Measurements from ENCODE around the gene REPS2. TPM values are rescaled to one million over a fixed set of nuclear protein-coding genes. Genes with fewer than 3 reads are reported as not detected.

Gene REPS2
- total RNA-seq, 4 donors from 2014 or later, result 18.2 to 68.4 (median 20.2) TPM

DNA sequence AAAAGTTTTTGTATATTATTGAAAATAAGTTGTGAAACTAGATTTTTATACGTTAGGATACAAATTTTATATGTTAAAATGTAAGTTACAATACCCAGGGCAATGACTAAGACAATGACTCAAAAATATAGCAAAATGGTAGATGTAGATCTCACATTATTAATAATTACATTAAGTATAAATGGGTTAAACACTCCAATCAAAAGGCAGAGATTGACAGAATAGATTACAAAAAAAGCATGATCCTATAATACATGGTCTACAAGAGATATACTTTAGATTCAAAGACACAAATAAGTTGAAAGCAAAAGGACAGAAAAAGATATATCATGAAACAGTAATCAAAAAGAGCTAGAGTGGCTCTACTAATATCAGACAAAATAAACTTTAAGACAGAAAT is 217.6 kb downstream of the REPS2 start:
- Histone ChIP-seq H3K4me3 (no peak overlapping the region), H3K4me1 (no peaks in the 10 kb centered on the region), H3K9me3 (no peaks in the 10 kb centered on the region), H3K36me3 (no peaks in the 10 kb centered on the region), H3K27ac (no peak overlapping the region), H3K27me3 (no peaks in the 10 kb centered on the region)
- DNase-seq, result no peak
- intact Hi-C loops (cut with DNase I; ENCODE audit: low total_unique reads), result no loop called here
- TF ChIP-seq, protein P1, sequence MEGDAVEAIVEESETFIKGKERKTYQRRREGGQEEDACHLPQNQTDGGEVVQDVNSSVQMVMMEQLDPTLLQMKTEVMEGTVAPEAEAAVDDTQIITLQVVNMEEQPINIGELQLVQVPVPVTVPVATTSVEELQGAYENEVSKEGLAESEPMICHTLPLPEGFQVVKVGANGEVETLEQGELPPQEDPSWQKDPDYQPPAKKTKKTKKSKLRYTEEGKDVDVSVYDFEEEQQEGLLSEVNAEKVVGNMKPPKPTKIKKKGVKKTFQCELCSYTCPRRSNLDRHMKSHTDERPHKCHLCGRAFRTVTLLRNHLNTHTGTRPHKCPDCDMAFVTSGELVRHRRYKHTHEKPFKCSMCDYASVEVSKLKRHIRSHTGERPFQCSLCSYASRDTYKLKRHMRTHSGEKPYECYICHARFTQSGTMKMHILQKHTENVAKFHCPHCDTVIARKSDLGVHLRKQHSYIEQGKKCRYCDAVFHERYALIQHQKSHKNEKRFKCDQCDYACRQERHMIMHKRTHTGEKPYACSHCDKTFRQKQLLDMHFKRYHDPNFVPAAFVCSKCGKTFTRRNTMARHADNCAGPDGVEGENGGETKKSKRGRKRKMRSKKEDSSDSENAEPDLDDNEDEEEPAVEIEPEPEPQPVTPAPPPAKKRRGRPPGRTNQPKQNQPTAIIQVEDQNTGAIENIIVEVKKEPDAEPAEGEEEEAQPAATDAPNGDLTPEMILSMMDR (IDR thresholded peaks at IDR 0.05), result no peak
- no peak for TF ChIP-seq POLR2A (IDR thresholded peaks at IDR 0.05)

DNA sequence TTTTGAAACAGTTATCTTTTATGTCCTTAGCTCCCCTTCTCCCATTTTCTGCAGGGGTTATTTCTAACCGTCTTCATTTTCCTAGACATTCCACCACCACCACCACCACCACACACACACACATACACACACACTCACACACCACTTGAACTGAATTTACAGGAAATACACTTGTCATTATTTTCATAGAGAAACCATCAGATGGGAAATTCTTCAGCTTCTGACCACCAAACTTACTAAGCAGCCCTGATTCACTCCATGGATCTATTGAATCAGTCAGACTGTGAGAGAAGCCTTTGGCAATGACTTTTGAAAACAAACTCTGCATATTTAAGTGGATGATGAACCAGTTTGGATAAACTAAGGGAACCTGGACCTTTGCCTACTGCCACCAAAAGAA is 218.5 kb downstream of the REPS2 start:
- no peaks in the 10 kb centered on the region for H3K36me3 ChIP-seq
- intact Hi-C loops (cut with DNase I; ENCODE audit: low total_unique reads), result no loop called here
- H3K4me3 ChIP-seq, result no peak overlapping the region
- TF ChIP-seq, protein P1 (IDR thresholded peaks at IDR 0.05), result no peak
- TF ChIP-seq POLR2A (IDR thresholded peaks at IDR 0.05), result no peak
- no peaks in the 10 kb centered on the region for H3K4me1 ChIP-seq
- H3K27me3 ChIP-seq, result no peaks in the 10 kb centered on the region
- no peaks in the 10 kb centered on the region for H3K9me3 ChIP-seq
- peak overlapping the region in 1 of 2 donors; percentile 43 for H3K27ac ChIP-seq
- no peak for DNase-seq

DNA sequence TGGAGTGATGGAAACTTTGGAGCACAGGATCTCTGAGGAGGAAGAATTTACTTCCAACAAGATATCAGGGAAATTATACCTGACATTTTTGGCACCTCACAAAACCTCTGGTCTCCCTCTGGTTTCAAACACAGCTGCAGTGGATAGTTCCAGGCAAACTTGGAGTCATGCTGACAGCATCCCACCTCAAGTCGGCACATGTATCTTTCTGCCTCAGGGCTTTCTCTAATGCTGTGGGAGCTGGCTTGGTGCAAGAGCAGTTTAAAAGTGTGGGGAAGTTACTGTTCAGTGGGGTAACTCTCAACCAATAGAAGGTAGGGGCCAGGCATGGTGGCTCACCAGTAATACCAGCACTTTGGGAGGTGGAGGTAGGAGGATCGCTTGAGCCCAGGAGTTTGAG is 221.5 kb downstream of the REPS2 start:
- no peaks in the 10 kb centered on the region for H3K4me1 ChIP-seq

DNA sequence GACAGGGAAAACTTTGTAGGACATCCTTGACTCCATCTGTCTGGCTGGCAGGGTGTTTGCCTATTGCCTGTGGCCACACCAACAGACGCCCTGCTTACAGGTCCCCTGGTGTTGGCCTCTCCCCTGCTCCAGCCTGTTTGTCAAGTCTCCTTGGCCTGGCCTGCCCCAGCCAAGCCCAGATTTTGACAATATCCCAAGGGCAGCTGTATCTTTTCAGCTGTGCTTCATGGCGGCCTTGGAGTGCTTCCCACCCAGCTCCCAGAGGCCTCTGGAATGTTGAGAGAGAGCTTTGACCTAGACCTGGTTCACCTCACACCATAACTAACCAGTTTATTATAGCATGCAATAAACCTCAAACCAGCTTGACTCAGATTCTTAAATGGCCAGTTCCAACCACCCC is 224.5 kb downstream of the REPS2 start:
- TF ChIP-seq, protein P1 (IDR thresholded peaks at IDR 0.05), result no peak
- TF ChIP-seq POLR2A (IDR thresholded peaks at IDR 0.05), result no peak
- Histone ChIP-seq H3K4me3 (no peak overlapping the region), H3K36me3 (no peaks in the 10 kb centered on the region), H3K9me3 (no peaks in the 10 kb centered on the region), H3K27me3 (no peaks in the 10 kb centered on the region), H3K4me1 (no peaks in the 10 kb centered on the region), H3K27ac (peak overlapping the region in 1 of 2 donors; percentile 31)
- DNase-seq, result peak in 1 of 2 donors; percentile 39
- intact Hi-C loops (cut with DNase I; ENCODE audit: low total_unique reads), result no loop called here

More for the DNA sequence above, 221.5 kb downstream of the REPS2 start:
- intact Hi-C loops (cut with DNase I; ENCODE audit: low total_unique reads), result no loop called here
- no peak for TF ChIP-seq POLR2A (IDR thresholded peaks at IDR 0.05)
- TF ChIP-seq, protein P1 (IDR thresholded peaks at IDR 0.05), result no peak
- H3K27me3 ChIP-seq, result no peaks in the 10 kb centered on the region
- H3K9me3 ChIP-seq, result no peaks in the 10 kb centered on the region
- DNase-seq, result no peak
- no peak overlapping the region for H3K4me3 ChIP-seq
- no peaks in the 10 kb centered on the region for H3K36me3 ChIP-seq
- H3K27ac ChIP-seq, result peak overlapping the region in 1 of 2 donors; percentile 58

DNA sequence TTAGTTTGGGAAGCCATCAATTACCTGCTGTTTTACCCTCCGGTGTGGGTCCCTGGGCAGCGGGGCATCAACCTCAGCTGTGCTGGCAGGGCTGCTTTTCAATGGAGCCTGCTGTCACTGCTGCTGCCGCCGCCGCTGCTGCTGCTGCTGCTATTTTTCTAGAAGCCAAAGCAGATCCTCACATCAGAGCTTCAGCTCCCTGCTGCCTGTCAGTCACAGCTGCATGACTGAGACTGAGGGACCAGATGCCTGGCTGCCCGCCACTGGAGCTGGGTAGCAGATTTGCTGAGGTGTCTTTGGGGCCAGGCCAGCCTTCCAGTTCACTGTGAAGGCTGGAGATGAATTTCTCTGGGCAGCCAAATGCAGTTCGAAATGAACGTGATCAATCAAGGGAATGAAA is 228.2 kb downstream of the REPS2 start:
- no peak for DNase-seq
- Histone ChIP-seq H3K27me3 (no peaks in the 10 kb centered on the region), H3K4me3 (no peak overlapping the region), H3K27ac (no peak overlapping the region), H3K4me1 (no peaks in the 10 kb centered on the region), H3K9me3 (no peaks in the 10 kb centered on the region), H3K36me3 (no peaks in the 10 kb centered on the region)
- TF ChIP-seq POLR2A (IDR thresholded peaks at IDR 0.05), result no peak
- TF ChIP-seq, protein P1 (IDR thresholded peaks at IDR 0.05), result no peak
- intact Hi-C loops (cut with DNase I; ENCODE audit: low total_unique reads), result no loop called here
